ENCODE data around the gene PCDHA1. TPM values are rescaled to one million over a fixed set of nuclear protein-coding genes. Genes with fewer than 3 reads are reported as not detected.

PCDHA1 gene
- total and polyA plus RNA-seq, 2 donors (not counting 3 experiments of a cell fraction or from before 2014, with no cell fraction given), result 0.04 TPM; not detected in 1

DNA sequence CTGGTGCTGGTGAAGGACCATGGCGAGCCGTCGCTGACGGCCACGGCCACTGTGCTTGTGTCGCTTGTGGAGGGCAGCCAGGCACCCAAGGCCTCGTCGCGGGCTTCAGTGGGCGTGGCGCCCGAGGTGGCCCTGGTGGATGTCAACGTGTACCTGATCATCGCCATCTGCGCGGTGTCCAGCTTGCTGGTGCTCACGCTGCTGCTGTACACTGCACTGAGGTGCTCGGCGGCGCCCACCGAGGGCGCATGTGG lies 72.0 kb downstream of the PCDHA1 start:
- intact Hi-C loops (cut with micrococcal nuclease), result no loop called here

DNA sequence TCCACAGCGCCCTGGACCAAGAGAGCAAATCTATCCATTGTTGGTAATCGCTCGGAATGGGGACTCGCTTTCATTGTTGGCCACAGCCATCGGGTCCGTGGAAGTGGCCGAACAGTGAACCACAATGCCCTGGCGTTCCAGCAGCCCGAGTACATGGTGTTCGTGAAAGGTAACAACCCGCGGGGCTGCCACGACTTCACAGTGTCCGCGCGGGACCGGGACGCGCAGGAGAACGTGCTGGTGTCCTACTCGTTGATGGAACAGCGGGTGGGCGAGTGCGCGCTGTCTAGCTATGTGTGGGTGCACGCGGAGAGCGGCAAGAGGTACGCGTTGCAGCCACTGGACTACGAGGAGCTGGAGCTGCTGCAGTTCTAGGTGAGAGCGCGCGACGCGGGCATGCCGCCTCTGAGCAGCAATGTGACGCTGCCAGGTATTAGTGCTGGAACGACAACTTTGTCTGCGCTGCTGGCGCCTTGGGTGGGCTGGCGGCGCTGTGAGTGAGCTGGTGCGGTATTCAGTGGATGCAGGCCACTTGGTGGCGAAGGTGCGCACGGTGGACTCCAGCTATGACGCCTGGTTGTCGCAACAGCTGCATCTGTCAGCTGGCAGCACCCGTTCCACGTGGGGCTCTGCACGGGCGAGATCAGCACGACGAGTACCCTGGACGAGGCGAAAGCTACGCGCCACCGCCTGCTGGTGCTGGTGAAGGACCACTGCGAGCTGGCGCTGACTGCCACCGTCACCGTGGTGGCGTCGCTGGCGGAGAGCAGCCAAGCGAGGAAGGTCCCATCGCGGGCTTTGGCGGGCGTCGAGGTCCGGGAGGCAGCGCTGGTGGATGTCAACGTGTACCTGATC lies 76.7 kb downstream of the PCDHA1 start:
- no peak for DNase-seq (ENCODE audit: low read depth, low spot score)
- dilution Hi-C loops (cut with MboI; ENCODE audit: extremely low pct_ligation_motif_present, low sequenced_read_pairs) (no loop called here), intact Hi-C loops (cut with micrococcal nuclease) (no loop called here)
- H3K9ac ChIP-seq (replicated peaks; ENCODE audit: extremely low read depth, insufficient read depth, low read length), result no peak overlapping the region
- no peaks in the 10 kb centered on the region for H3K9me3 ChIP-seq (replicated peaks; ENCODE audit: control insufficient read depth, insufficient read depth, low read length)
- H3K79me2 ChIP-seq (ENCODE audit: control insufficient read depth, insufficient read depth, low read length), result no peaks in the 10 kb centered on the region
- no peak overlapping the region for H2AFZ ChIP-seq (ENCODE audit: low read depth, low read length)
- H3K9me1 ChIP-seq (replicated peaks; ENCODE audit: control insufficient read depth, extremely low read depth, insufficient read depth, low read length), result no peaks in the 10 kb centered on the region
- no peaks in the 10 kb centered on the region for H3K27me3 ChIP-seq (ENCODE audit: control insufficient read depth in 2 of 2, insufficient read depth in 2 of 2, low read length in 2 of 2)
- CTCF ChIA-PET, result no interaction called here
- no peak for FAIRE-seq
- no peaks in the 10 kb centered on the region for H3K36me3 ChIP-seq (ENCODE audit: control insufficient read depth in 2 of 2, extremely low read depth in 1 of 2, insufficient read depth in 2 of 2, low read length in 2 of 2)
- H3K27ac ChIP-seq (ENCODE audit: insufficient read depth, low read depth, low read length), result no peak overlapping the region
- no peak overlapping the region for H3K4me2 ChIP-seq (ENCODE audit: insufficient read depth, low read length)
- no peaks in the 10 kb centered on the region for H3K4me1 ChIP-seq (ENCODE audit: control insufficient read depth, extremely low read depth, insufficient read depth, low read length)
- H4K20me1 ChIP-seq (replicated peaks; ENCODE audit: control insufficient read depth, extremely low read depth, insufficient read depth, low read length), result no peaks in the 10 kb centered on the region
- no TSS peak for BruUV-seq (replicated peaks)
- POLR2A ChIA-PET, result no interaction called here
- TF ChIP-seq FOS (IDR thresholded peaks at IDR 0.05; ENCODE audit: borderline replicate concordance, insufficient read depth, low read length) (no peak), MYC (IDR thresholded peaks at IDR 0.05; ENCODE audit: low read depth, low read length) (no peak), GATA2 (IDR thresholded peaks at IDR 0.05; ENCODE audit: insufficient read depth, insufficient read length, low read depth, low read length) (no peak), EZH2 (IDR thresholded peaks at IDR 0.05; ENCODE audit: borderline replicate concordance, low read depth, low read length, severe bottlenecking) (no peak), POLR2AphosphoS5 (IDR thresholded peaks at IDR 0.05; ENCODE audit: insufficient read depth, low read depth, low read length) (no peak), JUN (IDR thresholded peaks at IDR 0.05; ENCODE audit: borderline replicate concordance, insufficient read depth, insufficient read length, low read depth) (no peak), POLR2A (IDR thresholded peaks at IDR 0.05; ENCODE audit: low read depth, low read length) (no peak)
- TF ChIP-seq, protein P1, sequence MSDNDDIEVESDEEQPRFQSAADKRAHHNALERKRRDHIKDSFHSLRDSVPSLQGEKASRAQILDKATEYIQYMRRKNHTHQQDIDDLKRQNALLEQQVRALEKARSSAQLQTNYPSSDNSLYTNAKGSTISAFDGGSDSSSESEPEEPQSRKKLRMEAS (IDR thresholded peaks at IDR 0.05; ENCODE audit: insufficient read depth, insufficient read length), result no peak
- TF ChIP-seq, protein P2, sequence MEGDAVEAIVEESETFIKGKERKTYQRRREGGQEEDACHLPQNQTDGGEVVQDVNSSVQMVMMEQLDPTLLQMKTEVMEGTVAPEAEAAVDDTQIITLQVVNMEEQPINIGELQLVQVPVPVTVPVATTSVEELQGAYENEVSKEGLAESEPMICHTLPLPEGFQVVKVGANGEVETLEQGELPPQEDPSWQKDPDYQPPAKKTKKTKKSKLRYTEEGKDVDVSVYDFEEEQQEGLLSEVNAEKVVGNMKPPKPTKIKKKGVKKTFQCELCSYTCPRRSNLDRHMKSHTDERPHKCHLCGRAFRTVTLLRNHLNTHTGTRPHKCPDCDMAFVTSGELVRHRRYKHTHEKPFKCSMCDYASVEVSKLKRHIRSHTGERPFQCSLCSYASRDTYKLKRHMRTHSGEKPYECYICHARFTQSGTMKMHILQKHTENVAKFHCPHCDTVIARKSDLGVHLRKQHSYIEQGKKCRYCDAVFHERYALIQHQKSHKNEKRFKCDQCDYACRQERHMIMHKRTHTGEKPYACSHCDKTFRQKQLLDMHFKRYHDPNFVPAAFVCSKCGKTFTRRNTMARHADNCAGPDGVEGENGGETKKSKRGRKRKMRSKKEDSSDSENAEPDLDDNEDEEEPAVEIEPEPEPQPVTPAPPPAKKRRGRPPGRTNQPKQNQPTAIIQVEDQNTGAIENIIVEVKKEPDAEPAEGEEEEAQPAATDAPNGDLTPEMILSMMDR (IDR thresholded peaks at IDR 0.05; ENCODE audit: extremely low read depth in 1 of 2, insufficient read depth in 1 of 2, low read depth in 1 of 2, low read length in 2 of 2), result no peak
- H3K4me3 ChIP-seq (replicated peaks in 1 of 3; ENCODE audit: insufficient read depth in 1 of 3, low read depth in 1 of 3, low read length in 3 of 3), result no peak overlapping the region

More for the DNA sequence above, 72.0 kb downstream of the PCDHA1 start:
- Histone ChIP-seq H3K4me1 (ENCODE audit: control insufficient read depth, extremely low read depth, insufficient read depth, low read length) (no peaks in the 10 kb centered on the region), H3K36me3 (ENCODE audit: control insufficient read depth in 2 of 2, extremely low read depth in 1 of 2, insufficient read depth in 2 of 2, low read length in 2 of 2) (no peaks in the 10 kb centered on the region), H3K27ac (ENCODE audit: insufficient read depth, low read depth, low read length) (no peak overlapping the region), H2AFZ (ENCODE audit: low read depth, low read length) (no peak overlapping the region), H3K79me2 (ENCODE audit: control insufficient read depth, insufficient read depth, low read length) (no peaks in the 10 kb centered on the region), H3K27me3 (ENCODE audit: control insufficient read depth in 2 of 2, insufficient read depth in 2 of 2, low read length in 2 of 2) (no peaks in the 10 kb centered on the region), H3K4me2 (ENCODE audit: insufficient read depth, low read length) (no peak overlapping the region), H4K20me1 (replicated peaks; ENCODE audit: control insufficient read depth, extremely low read depth, insufficient read depth, low read length) (no peaks in the 10 kb centered on the region), H3K9me1 (replicated peaks; ENCODE audit: control insufficient read depth, extremely low read depth, insufficient read depth, low read length) (no peaks in the 10 kb centered on the region), H3K9ac (replicated peaks; ENCODE audit: extremely low read depth, insufficient read depth, low read length) (no peak overlapping the region), H3K4me3 (replicated peaks in 1 of 3; ENCODE audit: insufficient read depth in 1 of 3, low read depth in 1 of 3, low read length in 3 of 3) (no peak overlapping the region), H3K9me3 (replicated peaks; ENCODE audit: control insufficient read depth, insufficient read depth, low read length) (no peaks in the 10 kb centered on the region)
- ChIA-PET CTCF (no interaction called here), POLR2A (no interaction called here)
- DNase-seq (ENCODE audit: low read depth, low spot score) (no peak), FAIRE-seq (no peak)
- dilution Hi-C loops (cut with MboI; ENCODE audit: extremely low pct_ligation_motif_present, low sequenced_read_pairs), result no loop called here
- no peak for TF ChIP-seq EZH2 (IDR thresholded peaks at IDR 0.05; ENCODE audit: borderline replicate concordance, low read depth, low read length, severe bottlenecking)
- no peak for TF ChIP-seq POLR2A (IDR thresholded peaks at IDR 0.05; ENCODE audit: low read depth, low read length)
- TF ChIP-seq POLR2AphosphoS5 (IDR thresholded peaks at IDR 0.05; ENCODE audit: insufficient read depth, low read depth, low read length), result no peak
- no peak for TF ChIP-seq MYC (IDR thresholded peaks at IDR 0.05; ENCODE audit: low read depth, low read length)
- no peak for TF ChIP-seq FOS (IDR thresholded peaks at IDR 0.05; ENCODE audit: borderline replicate concordance, insufficient read depth, low read length)
- BruUV-seq (replicated peaks), result no TSS peak
